GM12878 (cell line): ENCODE measurements around the gene PLEKHG4B.

Experiments
- FOXK2 ChIP-seq: fragments of 450-650 bp; IDR thresholded peaks from 2 replicates; pipeline ENCODE4 v1.6.1; 2017; ENCODE audit warnings: mild to moderate bottlenecking, moderate library complexity
- SRF ChIP-seq, 2 experiments: IDR thresholded peaks; 2 replicates each; pipeline ENCODE4 v1.6.1; 2011; ENCODE audit warnings: low read depth in 2 of 2, low read length in 2 of 2, mild to moderate bottlenecking in 1 of 2, moderate library complexity in 1 of 2
- ZNF274 ChIP-seq: IDR thresholded peaks from one replicate; pipeline ENCODE4 v1.8.0; 2011; ENCODE audit not compliant: insufficient read length, insufficient read depth
- TF ChIP-seq, protein P1 (sequence below): fragments of 450-650 bp; IDR thresholded peaks from 2 replicates; pipeline ENCODE4 v1.6.1; 2017; ENCODE audit warnings: mild to moderate bottlenecking

DNA sequence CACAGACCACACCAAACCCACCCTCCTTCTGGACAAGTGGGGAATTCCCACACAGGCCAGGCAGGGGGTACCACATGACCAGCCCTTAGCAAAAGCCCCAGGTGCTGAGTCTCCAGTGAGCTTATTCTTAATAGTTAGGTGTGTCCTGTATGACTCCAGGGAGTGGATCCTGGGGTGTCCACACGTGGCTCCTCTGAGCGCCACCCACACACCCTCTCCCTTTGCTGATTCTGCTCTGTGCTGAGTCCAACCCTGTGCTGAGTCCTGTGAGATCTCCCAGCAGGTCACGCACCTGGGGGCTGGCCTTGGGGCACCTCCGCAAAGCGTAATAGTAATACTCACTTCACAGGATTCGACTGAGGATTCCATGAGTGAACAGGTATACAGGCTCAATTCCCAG is 112.0 kb downstream of the PLEKHG4B start:
- TF ChIP-seq SRF (IDR thresholded peaks at IDR 0.05; ENCODE audit: low read depth in 2 of 2, low read length in 2 of 2) (no peak), ZNF274 (no peak), FOXK2 (no peak)
- TF ChIP-seq, protein P1, sequence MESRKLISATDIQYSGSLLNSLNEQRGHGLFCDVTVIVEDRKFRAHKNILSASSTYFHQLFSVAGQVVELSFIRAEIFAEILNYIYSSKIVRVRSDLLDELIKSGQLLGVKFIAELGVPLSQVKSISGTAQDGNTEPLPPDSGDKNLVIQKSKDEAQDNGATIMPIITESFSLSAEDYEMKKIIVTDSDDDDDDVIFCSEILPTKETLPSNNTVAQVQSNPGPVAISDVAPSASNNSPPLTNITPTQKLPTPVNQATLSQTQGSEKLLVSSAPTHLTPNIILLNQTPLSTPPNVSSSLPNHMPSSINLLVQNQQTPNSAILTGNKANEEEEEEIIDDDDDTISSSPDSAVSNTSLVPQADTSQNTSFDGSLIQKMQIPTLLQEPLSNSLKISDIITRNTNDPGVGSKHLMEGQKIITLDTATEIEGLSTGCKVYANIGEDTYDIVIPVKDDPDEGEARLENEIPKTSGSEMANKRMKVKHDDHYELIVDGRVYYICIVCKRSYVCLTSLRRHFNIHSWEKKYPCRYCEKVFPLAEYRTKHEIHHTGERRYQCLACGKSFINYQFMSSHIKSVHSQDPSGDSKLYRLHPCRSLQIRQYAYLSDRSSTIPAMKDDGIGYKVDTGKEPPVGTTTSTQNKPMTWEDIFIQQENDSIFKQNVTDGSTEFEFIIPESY: no peak
